ENCODE results near the gene MEOX1.
A peak's percentile ranks its signal among the peaks of the same experiment; 100 is the strongest.
"Not testable (repeated sequence)": the region's sequence is repeated elsewhere in the genome, so short reads cannot be mapped to it uniquely, and the experiment has no call there.

Gene MEOX1

GRCh38 chr17:43661699-43662412, at the start of gene MEOX1:
MEOX1 (minus strand) TSS chr17:43661922; CDS start chr17:43661534, 388 bp downstream.
- no peak for DNase-seq

GRCh38 chr17:43710101-43710500, 48.4 kb upstream of the MEOX1 start:
- DNase-seq, result no peak

- no peak for DNase-seq
These were observed 47.5 kb upstream of the MEOX1 start for GRCh38 chr17:43709210-43709609.

- DNase-seq, result no peak
These were observed 45.5 kb upstream of the MEOX1 start for GRCh38 chr17:43707184-43707583.

GRCh38 chr17:43706235-43706634, 44.5 kb upstream of the MEOX1 start:
- DNase-seq, result no peak

- DNase-seq, result no peak
These were observed 41.9 kb upstream of the MEOX1 start for GRCh38 chr17:43703630-43704029.

- no peak for DNase-seq
These were observed 40.9 kb upstream of the MEOX1 start for GRCh38 chr17:43702637-43703036.

- peak; percentile 45 for DNase-seq
These were observed 39.6 kb upstream of the MEOX1 start for GRCh38 chr17:43701318-43701743.

GRCh38 chr17:43699438-43699756, 37.7 kb upstream of the MEOX1 start:
- no peak for DNase-seq

- no peak for DNase-seq
These were observed 37.1 kb upstream of the MEOX1 start for GRCh38 chr17:43698678-43699437.

- DNase-seq, result no peak
These were observed 36.2 kb upstream of the MEOX1 start for GRCh38 chr17:43697937-43698336.

GRCh38 chr17:43696891-43697290, 35.2 kb upstream of the MEOX1 start:
- no peak for DNase-seq

- DNase-seq, result no peak
These were observed 34.5 kb upstream of the MEOX1 start for GRCh38 chr17:43695970-43696865.

GRCh38 chr17:43694081-43694870, 32.6 kb upstream of the MEOX1 start:
- peak; percentile 74 for DNase-seq

GRCh38 chr17:43691317-43691693, 29.6 kb upstream of the MEOX1 start:
- no peak for DNase-seq

- no peak for DNase-seq
These were observed 29.0 kb upstream of the MEOX1 start for GRCh38 chr17:43690624-43691316.

GRCh38 chr17:43689814-43690213, 28.1 kb upstream of the MEOX1 start:
- no peak for DNase-seq

- no peak for DNase-seq
These were observed 27.4 kb upstream of the MEOX1 start for GRCh38 chr17:43689131-43689530.

- not testable (repeated sequence) for DNase-seq
These were observed 25.2 kb upstream of the MEOX1 start for GRCh38 chr17:43686957-43687356.

GRCh38 chr17:43683928-43684653, 22.4 kb upstream of the MEOX1 start:
- DNase-seq, result no peak

- DNase-seq, result no peak
These were observed 18.7 kb upstream of the MEOX1 start for GRCh38 chr17:43680461-43680860.

All from CD4-positive, alpha-beta T cell treated with Interferon gamma for 1 hour (primary cell).